GM04504 (cell line): ENCODE measurements around the gene ARAP2.

ENCODE experiments used
- DNase-seq: peaks from one replicate; pipeline ENCODE4 v3.0.0-alpha.2; 2012; ENCODE audit warnings: low read depth

Gene ARAP2

DNA sequence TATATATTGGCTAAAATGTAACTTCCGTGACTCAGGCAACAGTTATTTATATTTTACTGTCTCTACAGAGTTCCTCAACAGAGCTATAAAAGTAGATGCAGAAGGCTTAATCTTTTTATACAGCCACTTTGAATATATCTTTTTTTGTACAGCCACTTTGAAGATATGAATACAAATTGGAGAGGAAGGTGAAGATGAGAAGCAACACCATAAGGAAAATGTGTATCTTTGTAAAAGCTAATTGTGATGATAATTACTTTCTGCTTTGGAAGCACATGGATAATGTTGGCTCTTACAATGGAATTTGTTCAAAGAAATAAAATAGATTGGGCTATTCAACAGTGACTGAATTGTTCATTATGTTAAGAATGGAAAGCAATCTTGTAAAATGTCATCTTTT, 205.8 kb downstream of the ARAP2 start:
- no peak for DNase-seq

DNA sequence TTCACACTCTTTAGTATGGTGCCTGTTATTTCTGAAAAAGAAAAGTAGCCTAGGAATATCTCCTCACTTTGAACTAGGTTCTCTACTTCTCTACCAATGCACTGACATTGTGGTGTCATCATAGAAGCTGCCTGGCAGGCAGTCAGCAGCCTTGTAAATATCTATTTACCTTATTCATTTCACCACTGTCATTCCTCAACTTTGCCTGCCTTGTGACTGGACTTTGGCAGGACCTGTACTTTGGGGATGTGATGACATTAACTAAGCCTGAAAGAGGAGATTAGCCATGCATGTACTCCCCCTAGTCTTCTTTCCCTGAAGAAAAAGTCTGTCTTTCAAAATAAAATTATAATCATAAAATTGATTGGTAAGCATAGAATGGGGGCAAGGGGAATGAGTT, 207.2 kb downstream of the ARAP2 start:
- no peak for DNase-seq

DNA sequence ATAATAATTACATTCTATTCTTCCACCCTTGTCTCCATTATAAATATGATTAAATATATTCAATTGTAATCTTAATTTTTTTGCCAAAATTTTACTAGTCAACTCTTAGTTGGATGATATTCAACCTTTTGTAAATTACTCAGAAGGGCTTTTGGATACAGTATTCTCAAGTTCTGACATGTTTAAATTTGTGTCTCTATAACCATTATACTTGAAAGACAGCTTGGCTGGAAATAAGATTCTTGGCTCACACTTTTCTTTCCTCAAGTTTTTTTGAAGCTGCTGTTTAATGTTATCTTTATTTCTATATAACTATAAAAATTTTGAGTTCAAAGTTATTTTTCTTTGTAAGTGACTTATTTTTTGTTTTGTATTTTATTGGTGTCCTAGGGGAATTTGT, 214.4 kb downstream of the ARAP2 start:
- no peak for DNase-seq

DNA sequence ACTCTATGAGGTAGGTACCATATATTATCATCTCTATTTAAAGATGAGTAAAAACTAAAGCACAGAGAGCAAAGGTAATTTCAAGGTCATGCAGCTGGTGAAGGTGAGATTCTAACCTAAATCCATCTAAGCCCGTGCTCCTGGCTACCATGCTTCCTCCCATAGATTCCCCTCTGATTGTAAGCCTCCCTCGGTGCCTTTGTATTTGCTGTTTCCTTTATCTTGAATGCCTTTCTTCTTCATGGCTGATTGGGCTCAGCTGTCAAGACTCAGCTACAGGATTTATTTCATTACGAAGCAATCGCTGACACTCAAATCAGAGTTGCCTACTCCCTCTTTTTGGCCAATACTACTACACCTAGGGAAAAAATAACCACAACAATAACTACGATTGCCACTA, 217.1 kb downstream of the ARAP2 start:
- DNase-seq, result no peak

DNA sequence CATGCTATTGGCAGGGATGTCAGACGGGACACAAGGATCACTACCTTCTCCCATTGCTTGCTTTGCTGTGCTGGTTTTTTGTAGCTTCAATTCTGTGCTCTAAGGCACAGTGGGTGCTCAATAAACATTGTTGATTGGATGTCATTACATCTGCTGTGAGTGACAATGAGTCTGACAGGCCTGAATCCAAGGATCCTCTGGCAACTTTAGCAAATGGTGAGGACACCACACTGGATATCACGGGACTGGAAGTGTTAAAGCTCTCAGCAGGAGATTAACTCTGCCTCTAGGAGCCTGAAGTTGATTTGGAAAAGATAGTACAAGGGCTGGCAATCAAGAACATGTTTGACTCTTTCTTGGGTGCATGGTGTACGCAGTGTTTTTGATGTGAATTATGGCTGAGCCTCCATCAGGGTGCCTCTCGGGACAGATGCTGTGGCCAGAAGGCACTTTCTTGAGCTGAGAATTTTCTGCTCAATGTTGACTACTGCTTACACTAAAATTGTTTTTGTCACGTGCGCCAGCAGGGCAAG, 217.9 kb downstream of the ARAP2 start:
- DNase-seq, result no peak

DNA sequence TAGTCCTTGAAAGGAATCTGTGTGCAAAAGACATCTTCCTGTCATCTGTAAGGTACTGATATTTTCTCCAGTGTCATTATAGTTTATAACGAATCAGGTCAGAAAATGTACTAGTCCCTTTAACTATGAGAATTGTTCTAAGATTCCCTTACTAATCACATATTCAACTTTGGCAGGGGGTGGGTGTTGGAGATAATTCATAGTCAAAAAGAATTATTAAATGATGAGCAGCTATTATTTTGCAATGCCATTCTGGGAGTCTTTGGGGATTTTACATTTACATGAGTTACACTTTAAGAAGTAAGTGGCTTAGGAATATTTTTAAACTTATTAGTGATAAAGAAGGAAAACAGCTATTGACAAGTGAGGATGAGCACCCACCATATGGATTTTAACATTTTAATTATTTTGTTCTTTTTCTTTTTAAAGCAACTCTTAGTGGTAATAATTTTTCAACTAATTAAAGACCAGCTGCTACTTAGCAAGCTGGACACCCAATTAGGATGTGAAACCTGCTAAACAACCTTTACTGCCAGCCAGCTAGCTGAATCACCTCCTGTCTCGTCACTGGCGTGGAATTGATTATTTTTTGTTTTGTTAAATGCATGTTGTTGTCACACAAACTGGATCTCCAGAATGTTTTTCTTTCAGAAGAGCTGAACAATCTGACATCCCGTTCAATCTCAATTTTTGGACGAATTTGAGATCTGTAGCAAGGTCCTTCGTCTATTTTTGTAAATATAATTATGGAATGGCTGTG, 219.2 kb downstream of the ARAP2 start:
- no peak for DNase-seq

DNA sequence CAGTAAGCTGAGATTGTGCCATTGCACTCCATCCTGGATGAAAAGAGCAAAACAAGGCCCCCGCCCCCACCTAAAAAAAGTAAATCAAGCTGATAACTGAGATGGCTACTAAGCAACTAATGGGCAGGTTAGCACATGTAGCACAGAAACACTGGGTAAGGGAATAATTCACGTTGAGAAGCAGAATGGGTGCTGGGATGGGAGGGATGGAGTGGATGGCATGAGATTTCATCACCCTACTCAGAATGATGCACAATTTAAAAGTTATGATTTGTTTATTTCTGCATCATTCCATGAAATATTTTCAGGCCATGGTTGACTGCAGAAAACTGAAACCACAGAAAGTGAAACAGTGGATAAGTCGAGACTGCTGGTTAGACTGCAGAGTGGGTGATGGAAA, 224.0 kb downstream of the ARAP2 start:
- DNase-seq, result no peak
